ENCODE data around the gene BBS1. TPM values are rescaled to one million over a fixed set of nuclear protein-coding genes. Genes with fewer than 3 reads are reported as not detected.
"Not testable (repeated sequence)": the region's sequence is repeated elsewhere in the genome, so short reads cannot be mapped to it uniquely, and the experiment has no call there.

Gene BBS1
- polyA plus RNA-seq, 3 donors, result 1.3 to 8.5 (median 3.5) TPM

DNA sequence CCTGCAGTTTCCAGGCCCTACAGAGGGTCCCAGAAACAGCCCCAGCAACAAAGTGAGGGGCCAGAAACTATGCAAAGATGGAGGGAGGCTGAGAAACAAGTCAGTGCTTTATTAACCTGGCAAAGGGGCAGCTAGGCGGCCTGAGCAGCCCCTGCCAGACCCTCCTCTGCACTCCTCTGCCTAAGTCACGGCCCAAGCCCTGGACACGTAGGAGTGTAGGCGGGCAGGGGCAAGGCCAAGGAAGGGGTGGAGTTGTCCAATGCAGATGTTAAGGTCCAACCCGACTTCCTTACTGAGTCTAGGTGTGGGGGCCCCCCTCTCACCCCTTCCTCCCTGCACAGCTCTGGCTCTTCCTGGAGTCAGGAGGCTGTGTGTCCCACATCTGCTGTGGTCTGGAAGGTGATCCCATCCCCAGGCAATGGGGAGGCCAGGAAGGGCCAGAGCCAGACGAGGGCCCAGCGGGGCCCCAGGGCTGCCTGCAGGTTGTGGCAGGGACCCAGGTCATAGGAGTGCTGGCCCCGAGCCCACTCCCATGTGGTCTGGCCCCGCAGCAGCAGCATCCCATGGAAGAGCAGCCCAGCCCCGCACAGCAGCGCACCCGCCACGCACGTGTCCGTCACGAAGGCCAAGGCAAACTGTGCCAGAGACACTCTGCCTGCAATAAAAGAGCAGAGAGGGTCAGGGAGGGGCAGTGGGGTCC, 28.9 kb downstream of the BBS1 start:
- TF ChIP-seq, protein P1, sequence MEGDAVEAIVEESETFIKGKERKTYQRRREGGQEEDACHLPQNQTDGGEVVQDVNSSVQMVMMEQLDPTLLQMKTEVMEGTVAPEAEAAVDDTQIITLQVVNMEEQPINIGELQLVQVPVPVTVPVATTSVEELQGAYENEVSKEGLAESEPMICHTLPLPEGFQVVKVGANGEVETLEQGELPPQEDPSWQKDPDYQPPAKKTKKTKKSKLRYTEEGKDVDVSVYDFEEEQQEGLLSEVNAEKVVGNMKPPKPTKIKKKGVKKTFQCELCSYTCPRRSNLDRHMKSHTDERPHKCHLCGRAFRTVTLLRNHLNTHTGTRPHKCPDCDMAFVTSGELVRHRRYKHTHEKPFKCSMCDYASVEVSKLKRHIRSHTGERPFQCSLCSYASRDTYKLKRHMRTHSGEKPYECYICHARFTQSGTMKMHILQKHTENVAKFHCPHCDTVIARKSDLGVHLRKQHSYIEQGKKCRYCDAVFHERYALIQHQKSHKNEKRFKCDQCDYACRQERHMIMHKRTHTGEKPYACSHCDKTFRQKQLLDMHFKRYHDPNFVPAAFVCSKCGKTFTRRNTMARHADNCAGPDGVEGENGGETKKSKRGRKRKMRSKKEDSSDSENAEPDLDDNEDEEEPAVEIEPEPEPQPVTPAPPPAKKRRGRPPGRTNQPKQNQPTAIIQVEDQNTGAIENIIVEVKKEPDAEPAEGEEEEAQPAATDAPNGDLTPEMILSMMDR (IDR thresholded peaks at IDR 0.05), result no peak
- intact Hi-C loops (cut with micrococcal nuclease), result no loop called here
- Mint-ChIP-seq H3K9me3 (no peaks in the 10 kb centered on the region), H3K4me3 (no peak overlapping the region), H3K27me3 (ENCODE audit: low read depth in 3 of 3) (peaks cover 0 to 5% (median 0%) of the 10 kb centered on the region in 3 donors), H3K36me3 (peaks cover 65 to 82% of the 10 kb centered on the region in 2 donors), H3K27ac (no peak overlapping the region), H3K4me1 (peaks cover 24% of the 10 kb centered on the region)
- no peaks in the 10 kb centered on the region for H4K20me1 ChIP-seq (ENCODE audit: insufficient read depth, low read length)
- H2AFZ ChIP-seq (ENCODE audit: insufficient read depth, low read depth, low read length, poor library complexity, severe bottlenecking), result no peak overlapping the region
- H3K27me3 ChIP-seq (ENCODE audit: control insufficient read depth in 2 of 2, insufficient read depth in 2 of 2, low read length in 2 of 2), result no peaks in the 10 kb centered on the region
- WGBS (ENCODE audit: insufficient coverage), result 94% methylated on average over 11 of the region's 16 CpGs
- no peak overlapping the region for H3K27ac ChIP-seq (ENCODE audit: low read depth in 1 of 2, low read length in 2 of 2)
- H3K9ac ChIP-seq (ENCODE audit: insufficient read depth, low read length, poor library complexity, severe bottlenecking), result no peak overlapping the region
- peaks cover 14 to 20% of the 10 kb centered on the region in 2 donors for H3K4me1 ChIP-seq (ENCODE audit: control insufficient read depth in 1 of 2, insufficient read depth in 2 of 2, low read length in 2 of 2)
- peaks cover 30 to 68% of the 10 kb centered on the region in 2 donors for H3K36me3 ChIP-seq (replicated peaks in 1 of 2; ENCODE audit: control insufficient read depth in 1 of 2, insufficient read depth in 2 of 2, low read length in 2 of 2)
- H3K9me3 ChIP-seq (replicated peaks in 1 of 2; ENCODE audit: control insufficient read depth in 1 of 2, insufficient read depth in 1 of 2, low read length in 2 of 2), result no peaks in the 10 kb centered on the region
- no peak for DNase-seq
- no peak overlapping the region for H3K4me2 ChIP-seq (replicated peaks; ENCODE audit: extremely low read depth, low read length, poor library complexity, severe bottlenecking)
- H3K79me2 ChIP-seq (ENCODE audit: insufficient read depth, low read length), result no peaks in the 10 kb centered on the region
- no peak overlapping the region for H3K4me3 ChIP-seq (replicated peaks in 1 of 3; ENCODE audit: low read depth in 2 of 3, low read length in 3 of 3)

DNA sequence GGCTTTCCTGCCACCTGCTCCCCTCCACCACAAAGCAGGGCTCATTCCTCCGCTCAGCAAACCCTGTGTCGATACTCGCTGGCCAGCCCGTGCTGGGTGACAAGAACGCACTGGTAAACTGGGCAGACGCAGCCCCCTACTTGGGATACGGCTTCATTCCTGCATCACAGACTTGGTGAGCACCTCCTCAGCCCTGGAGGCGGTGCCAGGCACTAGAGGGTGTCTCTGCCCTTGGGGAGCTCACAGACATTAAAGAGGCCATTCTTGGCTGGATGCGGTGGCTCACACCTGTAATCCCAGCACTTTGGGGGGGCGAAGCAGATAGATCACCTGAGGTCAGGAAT, 29.4 kb downstream of the BBS1 start:
- H2AFZ ChIP-seq (ENCODE audit: insufficient read depth, low read depth, low read length, poor library complexity, severe bottlenecking), result no peak overlapping the region
- H3K4me2 ChIP-seq (replicated peaks; ENCODE audit: extremely low read depth, low read length, poor library complexity, severe bottlenecking), result no peak overlapping the region
- no peak overlapping the region for H3K27ac ChIP-seq (ENCODE audit: low read depth in 1 of 2, low read length in 2 of 2)
- WGBS (ENCODE audit: insufficient coverage), result 98% methylated on average over 9 of the region's 10 CpGs
- H3K4me1 Mint-ChIP-seq, result peaks cover 28% of the 10 kb centered on the region
- no peak overlapping the region for H3K4me3 ChIP-seq (replicated peaks in 1 of 3; ENCODE audit: low read depth in 2 of 3, low read length in 3 of 3)
- H3K27me3 Mint-ChIP-seq (ENCODE audit: low read depth in 3 of 3), result peaks cover 0 to 5% (median 0%) of the 10 kb centered on the region in 3 donors
- H3K79me2 ChIP-seq (ENCODE audit: insufficient read depth, low read length), result peaks cover 3% of the 10 kb centered on the region
- H3K4me1 ChIP-seq (ENCODE audit: control insufficient read depth in 1 of 2, insufficient read depth in 2 of 2, low read length in 2 of 2), result peaks cover 19 to 26% of the 10 kb centered on the region in 2 donors
- no peak overlapping the region for H3K27ac Mint-ChIP-seq
- no peak overlapping the region for H3K4me3 Mint-ChIP-seq
- no peak for DNase-seq
- H3K36me3 ChIP-seq (replicated peaks in 1 of 2; ENCODE audit: control insufficient read depth in 1 of 2, insufficient read depth in 2 of 2, low read length in 2 of 2), result peaks cover 30 to 68% of the 10 kb centered on the region in 2 donors
- no peak overlapping the region for H3K9ac ChIP-seq (ENCODE audit: insufficient read depth, low read length, poor library complexity, severe bottlenecking)
- peaks cover 65 to 79% of the 10 kb centered on the region in 2 donors for H3K36me3 Mint-ChIP-seq
- H3K9me3 ChIP-seq (replicated peaks in 1 of 2; ENCODE audit: control insufficient read depth in 1 of 2, insufficient read depth in 1 of 2, low read length in 2 of 2), result no peaks in the 10 kb centered on the region
- no peaks in the 10 kb centered on the region for H3K9me3 Mint-ChIP-seq
- no peaks in the 10 kb centered on the region for H3K27me3 ChIP-seq (ENCODE audit: control insufficient read depth in 2 of 2, insufficient read depth in 2 of 2, low read length in 2 of 2)
- no peaks in the 10 kb centered on the region for H4K20me1 ChIP-seq (ENCODE audit: insufficient read depth, low read length)
- TF ChIP-seq, protein P1 (IDR thresholded peaks at IDR 0.05), result no peak
- intact Hi-C loops (cut with micrococcal nuclease), result no loop called here

DNA sequence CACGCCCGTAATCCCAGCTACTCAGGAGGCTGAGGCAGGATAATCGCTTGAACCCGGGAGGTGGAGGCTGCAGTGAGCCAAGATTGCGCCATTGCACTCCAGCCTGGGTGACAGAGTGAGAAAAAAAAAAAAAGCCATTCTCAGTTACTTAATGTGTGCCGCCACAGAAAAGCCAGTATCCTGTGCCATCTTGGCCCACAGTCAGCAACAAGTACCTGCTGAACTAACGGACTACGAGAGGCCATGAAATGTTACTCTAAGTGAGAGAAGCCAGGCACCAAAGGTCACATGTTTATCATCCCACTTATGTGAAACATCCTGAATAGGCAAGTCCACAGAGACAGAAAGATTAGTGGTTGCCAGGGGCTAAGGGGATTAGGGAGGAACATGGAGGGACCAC, 30.2 kb downstream of the BBS1 start:
- peaks cover 30 to 63% of the 10 kb centered on the region in 2 donors for H3K36me3 ChIP-seq (replicated peaks in 1 of 2; ENCODE audit: control insufficient read depth in 1 of 2, insufficient read depth in 2 of 2, low read length in 2 of 2)
- H3K27ac ChIP-seq (ENCODE audit: low read depth in 1 of 2, low read length in 2 of 2); DNase-seq; H3K9me3 Mint-ChIP-seq; H3K4me2 ChIP-seq (replicated peaks; ENCODE audit: extremely low read depth, low read length, poor library complexity, severe bottlenecking); H4K20me1 ChIP-seq (ENCODE audit: insufficient read depth, low read length); H3K4me3 ChIP-seq (replicated peaks in 1 of 3; ENCODE audit: low read depth in 2 of 3, low read length in 3 of 3); H3K27me3 Mint-ChIP-seq (ENCODE audit: low read depth in 3 of 3); H3K4me3 Mint-ChIP-seq; H3K9ac ChIP-seq (ENCODE audit: insufficient read depth, low read length, poor library complexity, severe bottlenecking); H3K27me3 ChIP-seq (ENCODE audit: control insufficient read depth in 2 of 2, insufficient read depth in 2 of 2, low read length in 2 of 2); intact Hi-C loops (cut with micrococcal nuclease); H3K27ac Mint-ChIP-seq; H3K9me3 ChIP-seq (replicated peaks in 1 of 2; ENCODE audit: control insufficient read depth in 1 of 2, insufficient read depth in 1 of 2, low read length in 2 of 2); H2AFZ ChIP-seq (ENCODE audit: insufficient read depth, low read depth, low read length, poor library complexity, severe bottlenecking): not testable (repeated sequence)
- H3K4me1 ChIP-seq (ENCODE audit: control insufficient read depth in 1 of 2, insufficient read depth in 2 of 2, low read length in 2 of 2), result peaks cover 27 to 33% of the 10 kb centered on the region in 2 donors
- peaks cover 10% of the 10 kb centered on the region for H3K79me2 ChIP-seq (ENCODE audit: insufficient read depth, low read length)
- peaks cover 32% of the 10 kb centered on the region for H3K4me1 Mint-ChIP-seq
- 24% methylated on average over 6 of the region's 8 CpGs for WGBS (ENCODE audit: insufficient coverage)
- H3K36me3 Mint-ChIP-seq, result peaks cover 60 to 73% of the 10 kb centered on the region in 2 donors
